ENCODE results near the gene TMTC2.

- TF ChIP-seq CTCF (IDR thresholded peaks at IDR 0.05) (no peak), POLR2A (IDR thresholded peaks at IDR 0.05) (no peak)
Observed at GRCh38 chr12:83093426-83093825, 406.7 kb downstream of the TMTC2 start.

Data from testis (tissue), 2 donors.